Testis (tissue), 5 donors: ENCODE data around the gene PCDH11X. TPM values are rescaled to one million over a fixed set of nuclear protein-coding genes. Genes with fewer than 3 reads are reported as not detected.
"Not testable (repeated sequence)": the region's sequence is repeated elsewhere in the genome, so short reads cannot be mapped to it uniquely, and the experiment has no call there.

ENCODE experiments used
- DNase-seq: peaks from one replicate; pipeline ENCODE4 v3.0.0-alpha.2; 2019
- H3K27ac ChIP-seq, 2 donors: fragments of 200-600 bp; sonication (generic); one replicate each; pipeline ENCODE4 v1.5.1; 2019
- H3K27me3 ChIP-seq: fragments of 200-600 bp; sonication (generic); one replicate; pipeline ENCODE4 v1.5.1; 2019
- H3K36me3 ChIP-seq: fragments of 200-600 bp; sonication (generic); one replicate; pipeline ENCODE4 v1.5.1; 2017; ENCODE audit warnings: low read depth; ENCODE audit errors: missing control alignments
- H3K4me1 ChIP-seq: fragments of 200-600 bp; sonication (generic); one replicate; pipeline ENCODE4 v1.5.1; 2019
- H3K4me3 ChIP-seq, 2 donors: fragments of 200-600 bp; sonication (generic); one replicate each; pipeline ENCODE4 v1.5.1; 2017 to 2019
- H3K9me3 ChIP-seq: fragments of 200-600 bp; sonication (generic); one replicate; pipeline ENCODE4 v1.5.1; 2017
- WGBS, 2 donors: methylation state at CpG; one replicate each; pipeline ENCODE4 v1.1.5; 2018; 5-methylcytosine and 5-hydroxymethylcytosine counted together
- intact Hi-C: fragments of 100-400 bp; cut with DNase I; formaldehyde crosslinking; loops from one replicate; pipeline ENCODE4 v1.15.1; 2023; ENCODE audit warnings: low total_unique reads
- long read RNA-seq, 2 donors: transcript quantifications; one replicate each; lab custom pipeline, GENCODE V29; 2026
- polyA plus RNA-seq: library from polyadenylated mRNA; stranded (reverse); fragments of 350-450 nt; fragmentation: Illumina TruSeq; extraction: RNeasy Lipid Tissue Mini Kit (QIAGEN cat#74804); gene quantifications from one replicate; pipeline ENCODE4 v1.2.3, GENCODE V29; 2014; ENCODE audit warnings: low read depth, low replicate concordance; ENCODE audit not compliant: insufficient read depth
- total RNA-seq, 2 donors: library from RNA; depleted of rRNA; stranded (reverse); fragments of >200 nt; gene quantifications; one replicate each; pipeline ENCODE4 v1.2.3, GENCODE V29; 2016

PCDH11X gene
- total RNA-seq: 1 to 10 TPM; 1.2 to 1.3 TPM
- polyA plus RNA-seq: 0.04 TPM
- long read RNA-seq, donor 1, full-length matches to known transcripts: 1 of 1 reads
- long read RNA-seq, donor 1, partial matches to known transcripts: 0 of 1 reads
- long read RNA-seq, donor 1, other reads (novel, unspliced or antisense): 0 of 1 reads
- long read RNA-seq, donor 2: 0 reads

- no CpG with 5 or more reads among the region's 24 CpGs for WGBS, 2 donors
- intact Hi-C loops, DNase-seq: not testable (repeated sequence)
Observed at GRCh38 chrX:91779135-91779534, at the start of gene PCDH11X. Gene PCDH11X, plus strand, starts transcription at chrX:91779375. Its CDS starts 56,130 bp downstream, at chrX:91835505.

GRCh38 chrX:91747446-91747845 lies 31.7 kb upstream of the PCDH11X start:
- H3K36me3 ChIP-seq, DNase-seq, H3K4me3 ChIP-seq, H3K27ac ChIP-seq, H3K27me3 ChIP-seq, H3K4me1 ChIP-seq, intact Hi-C loops, H3K9me3 ChIP-seq: not testable (repeated sequence)
- WGBS, 2 donors: 50% methylated on average over 1 of the region's 4 CpGs; no CpG with 5 or more reads in 1 of the 2 donors

More at GRCh38 chrX:91779135-91779534, at the start of gene PCDH11X:
- not testable (repeated sequence) for H3K4me1 ChIP-seq, H3K36me3 ChIP-seq, H3K9me3 ChIP-seq, H3K27me3 ChIP-seq, H3K4me3 ChIP-seq, H3K27ac ChIP-seq

- H3K9me3 ChIP-seq, H3K27me3 ChIP-seq, H3K36me3 ChIP-seq, DNase-seq, H3K4me3 ChIP-seq, intact Hi-C loops, H3K27ac ChIP-seq, H3K4me1 ChIP-seq: not testable (repeated sequence)
- WGBS, 2 donors: 81% methylated on average over 17 of the region's 17 CpGs; no CpG with 5 or more reads in 1 of the 2 donors
Observed at GRCh38 chrX:91753022-91753421, 26.2 kb upstream of the PCDH11X start.

GRCh38 chrX:91770619-91771488 lies 8.3 kb upstream of the PCDH11X start:
- intact Hi-C loops, DNase-seq: not testable (repeated sequence)
- 12 to 17% methylated on average over 3 of the region's 9 CpGs for WGBS, 2 donors

GRCh38 chrX:91773943-91774342 lies 5.2 kb upstream of the PCDH11X start:
- H3K4me3 ChIP-seq, DNase-seq, H3K4me1 ChIP-seq, H3K36me3 ChIP-seq, H3K9me3 ChIP-seq, H3K27me3 ChIP-seq, intact Hi-C loops, H3K27ac ChIP-seq: not testable (repeated sequence)
- 73 to 74% methylated on average over 2 to 3 of the region's 3 CpGs for WGBS, 2 donors

More at GRCh38 chrX:91770619-91771488, 8.3 kb upstream of the PCDH11X start:
- not testable (repeated sequence) for H3K4me1 ChIP-seq, H3K4me3 ChIP-seq, H3K9me3 ChIP-seq, H3K27ac ChIP-seq, H3K27me3 ChIP-seq, H3K36me3 ChIP-seq

- H3K36me3 ChIP-seq, H3K4me1 ChIP-seq, H3K27me3 ChIP-seq, DNase-seq, intact Hi-C loops, H3K4me3 ChIP-seq, H3K27ac ChIP-seq, H3K9me3 ChIP-seq: not testable (repeated sequence)
- WGBS, 2 donors: 1 to 7% methylated on average over 3 to 15 of the region's 17 CpGs
Observed at GRCh38 chrX:91780008-91780407, 833 bp downstream of the PCDH11X start.

GRCh38 chrX:91780698-91781097 lies 1.5 kb downstream of the PCDH11X start:
- H3K4me3 ChIP-seq, DNase-seq, H3K27ac ChIP-seq, H3K36me3 ChIP-seq, H3K4me1 ChIP-seq, H3K27me3 ChIP-seq, H3K9me3 ChIP-seq, intact Hi-C loops: not testable (repeated sequence)
- WGBS, 2 donors: 2 to 5% methylated on average over 7 to 15 of the region's 23 CpGs

- H3K36me3 ChIP-seq, DNase-seq, H3K9me3 ChIP-seq, H3K27ac ChIP-seq, intact Hi-C loops, H3K27me3 ChIP-seq, H3K4me1 ChIP-seq, H3K4me3 ChIP-seq: not testable (repeated sequence)
- WGBS, 2 donors: 0 to 1% methylated on average over 3 to 20 of the region's 58 CpGs
Observed at GRCh38 chrX:91781553-91782298, 2.6 kb downstream of the PCDH11X start.

- intact Hi-C loops, H3K27me3 ChIP-seq, H3K36me3 ChIP-seq, DNase-seq, H3K27ac ChIP-seq, H3K9me3 ChIP-seq, H3K4me1 ChIP-seq, H3K4me3 ChIP-seq: not testable (repeated sequence)
- WGBS, 2 donors: 13 to 21% methylated on average over 7 to 8 of the region's 8 CpGs
Observed at GRCh38 chrX:91782825-91783224, 3.6 kb downstream of the PCDH11X start.

GRCh38 chrX:91817537-91817936 lies 38.4 kb downstream of the PCDH11X start:
- not testable (repeated sequence) for H3K36me3 ChIP-seq, H3K27ac ChIP-seq, DNase-seq

GRCh38 chrX:91825321-91825720 lies 46.1 kb downstream of the PCDH11X start:
- H3K9me3 ChIP-seq, H3K4me1 ChIP-seq, intact Hi-C loops, H3K36me3 ChIP-seq, DNase-seq, H3K27me3 ChIP-seq, H3K27ac ChIP-seq, H3K4me3 ChIP-seq: not testable (repeated sequence)
- 95% methylated on average over 11 to 24 of the region's 24 CpGs for WGBS, 2 donors

More at GRCh38 chrX:91817537-91817936, 38.4 kb downstream of the PCDH11X start:
- H3K4me1 ChIP-seq, intact Hi-C loops, H3K9me3 ChIP-seq, H3K27me3 ChIP-seq, H3K4me3 ChIP-seq: not testable (repeated sequence)
- 84% methylated on average over 3 of the region's 3 CpGs for WGBS, 2 donors
